Breast epithelium (tissue), 3 donors: ENCODE results near the gene TMEM237.

Source experiments
- POLR2A ChIP-seq: fragments of 450-650 bp; IDR thresholded peaks from one replicate; pipeline ENCODE4 v1.6.1; 2016; ENCODE audit warnings: antibody characterized with exemption, mild to moderate bottlenecking, moderate library complexity
- POLR2AphosphoS5 ChIP-seq, 3 donors: sonication (generic); formaldehyde crosslinking; IDR thresholded peaks; one replicate each; pipeline ENCODE4 v1.6.1; 2017; ENCODE audit warnings: antibody characterized with exemption in 3 of 3
- TF ChIP-seq, protein P1 (sequence below), 3 donors: fragments of 450-650 bp; IDR thresholded peaks; one replicate each; pipeline ENCODE4 v1.5.1; 2016 to 2017; ENCODE audit warnings: antibody characterized with exemption in 3 of 3, mild to moderate bottlenecking in 3 of 3, moderate library complexity in 3 of 3

DNA sequence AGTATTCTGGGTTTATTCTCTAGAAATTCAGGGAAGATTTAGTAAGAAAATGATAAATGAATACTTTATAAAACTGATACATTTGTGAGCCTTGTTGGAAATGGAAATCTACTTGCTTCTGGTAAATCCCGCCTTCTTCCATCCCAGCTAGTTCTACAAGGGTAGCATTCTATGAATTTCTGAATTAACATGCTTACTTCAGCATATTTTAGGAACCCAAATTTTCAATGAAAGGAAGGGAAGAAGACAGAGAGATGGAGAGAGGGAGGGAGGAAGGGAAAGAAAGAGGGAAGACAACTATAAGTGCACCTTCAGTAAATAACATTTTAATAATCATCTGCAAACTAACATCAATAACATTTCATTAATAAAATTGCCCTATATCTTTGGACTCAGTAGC is 26.6 kb upstream of the TMEM237 start:
- TF ChIP-seq, protein P1, sequence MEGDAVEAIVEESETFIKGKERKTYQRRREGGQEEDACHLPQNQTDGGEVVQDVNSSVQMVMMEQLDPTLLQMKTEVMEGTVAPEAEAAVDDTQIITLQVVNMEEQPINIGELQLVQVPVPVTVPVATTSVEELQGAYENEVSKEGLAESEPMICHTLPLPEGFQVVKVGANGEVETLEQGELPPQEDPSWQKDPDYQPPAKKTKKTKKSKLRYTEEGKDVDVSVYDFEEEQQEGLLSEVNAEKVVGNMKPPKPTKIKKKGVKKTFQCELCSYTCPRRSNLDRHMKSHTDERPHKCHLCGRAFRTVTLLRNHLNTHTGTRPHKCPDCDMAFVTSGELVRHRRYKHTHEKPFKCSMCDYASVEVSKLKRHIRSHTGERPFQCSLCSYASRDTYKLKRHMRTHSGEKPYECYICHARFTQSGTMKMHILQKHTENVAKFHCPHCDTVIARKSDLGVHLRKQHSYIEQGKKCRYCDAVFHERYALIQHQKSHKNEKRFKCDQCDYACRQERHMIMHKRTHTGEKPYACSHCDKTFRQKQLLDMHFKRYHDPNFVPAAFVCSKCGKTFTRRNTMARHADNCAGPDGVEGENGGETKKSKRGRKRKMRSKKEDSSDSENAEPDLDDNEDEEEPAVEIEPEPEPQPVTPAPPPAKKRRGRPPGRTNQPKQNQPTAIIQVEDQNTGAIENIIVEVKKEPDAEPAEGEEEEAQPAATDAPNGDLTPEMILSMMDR (IDR thresholded peaks at IDR 0.05), result no peak
- no peak for TF ChIP-seq POLR2AphosphoS5 (IDR thresholded peaks at IDR 0.05)
- no peak for TF ChIP-seq POLR2A
